ENCODE data around the gene CLN5.

DNA sequence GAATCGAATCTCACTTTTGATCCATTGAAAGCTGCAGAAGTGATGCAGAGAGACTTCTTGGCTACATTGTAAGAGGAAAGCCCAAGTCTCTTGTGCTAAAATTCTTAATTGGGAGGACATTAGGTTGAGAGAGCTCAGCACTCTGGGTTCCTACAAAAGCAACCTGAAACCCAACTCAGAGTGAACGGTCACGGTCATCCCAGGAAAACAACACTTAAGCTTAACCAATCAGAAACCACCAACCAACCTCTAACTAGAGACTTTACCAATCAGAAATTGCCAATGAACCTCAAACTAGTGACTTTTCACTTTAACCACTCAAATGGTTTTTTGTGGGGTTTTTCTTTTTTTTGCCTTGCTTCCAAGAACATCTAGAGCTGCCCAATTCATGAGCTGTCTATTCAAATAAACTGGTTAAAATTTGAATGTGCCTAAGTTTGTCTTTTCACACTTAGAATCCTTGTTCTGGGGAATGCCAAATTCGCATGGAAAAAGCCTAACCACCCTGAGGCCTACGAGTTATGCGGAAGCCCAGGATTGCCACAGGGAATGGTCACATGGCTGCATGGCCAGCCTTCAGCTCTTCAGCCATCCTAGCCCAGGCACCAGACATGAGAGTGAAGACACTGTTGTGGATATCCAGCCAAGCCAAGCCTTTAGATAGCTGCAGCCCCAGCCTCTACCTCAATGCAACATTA lies 17.8 kb upstream of the CLN5 start:
- TF ChIP-seq CTCF (IDR thresholded peaks at IDR 0.05): no peak
- TF ChIP-seq, protein P1, sequence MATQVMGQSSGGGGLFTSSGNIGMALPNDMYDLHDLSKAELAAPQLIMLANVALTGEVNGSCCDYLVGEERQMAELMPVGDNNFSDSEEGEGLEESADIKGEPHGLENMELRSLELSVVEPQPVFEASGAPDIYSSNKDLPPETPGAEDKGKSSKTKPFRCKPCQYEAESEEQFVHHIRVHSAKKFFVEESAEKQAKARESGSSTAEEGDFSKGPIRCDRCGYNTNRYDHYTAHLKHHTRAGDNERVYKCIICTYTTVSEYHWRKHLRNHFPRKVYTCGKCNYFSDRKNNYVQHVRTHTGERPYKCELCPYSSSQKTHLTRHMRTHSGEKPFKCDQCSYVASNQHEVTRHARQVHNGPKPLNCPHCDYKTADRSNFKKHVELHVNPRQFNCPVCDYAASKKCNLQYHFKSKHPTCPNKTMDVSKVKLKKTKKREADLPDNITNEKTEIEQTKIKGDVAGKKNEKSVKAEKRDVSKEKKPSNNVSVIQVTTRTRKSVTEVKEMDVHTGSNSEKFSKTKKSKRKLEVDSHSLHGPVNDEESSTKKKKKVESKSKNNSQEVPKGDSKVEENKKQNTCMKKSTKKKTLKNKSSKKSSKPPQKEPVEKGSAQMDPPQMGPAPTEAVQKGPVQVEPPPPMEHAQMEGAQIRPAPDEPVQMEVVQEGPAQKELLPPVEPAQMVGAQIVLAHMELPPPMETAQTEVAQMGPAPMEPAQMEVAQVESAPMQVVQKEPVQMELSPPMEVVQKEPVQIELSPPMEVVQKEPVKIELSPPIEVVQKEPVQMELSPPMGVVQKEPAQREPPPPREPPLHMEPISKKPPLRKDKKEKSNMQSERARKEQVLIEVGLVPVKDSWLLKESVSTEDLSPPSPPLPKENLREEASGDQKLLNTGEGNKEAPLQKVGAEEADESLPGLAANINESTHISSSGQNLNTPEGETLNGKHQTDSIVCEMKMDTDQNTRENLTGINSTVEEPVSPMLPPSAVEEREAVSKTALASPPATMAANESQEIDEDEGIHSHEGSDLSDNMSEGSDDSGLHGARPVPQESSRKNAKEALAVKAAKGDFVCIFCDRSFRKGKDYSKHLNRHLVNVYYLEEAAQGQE (IDR thresholded peaks at IDR 0.05; ENCODE audit: insufficient read depth in 1 of 2, low read depth in 2 of 2, low read length in 1 of 2): no peak
